BE2C (cell line): ENCODE results near the gene TBC1D9.

Experiments
- DNase-seq: peaks from one replicate; pipeline ENCODE4 v3.0.0-alpha.2; 2020
- H3K27me3 ChIP-seq: fragments of 250-450 bp; sonication (Bioruptor Pico); 2 replicates; pipeline ENCODE4 v1.5.1; 2020; ENCODE audit warnings: mild to moderate bottlenecking
- H3K36me3 ChIP-seq: fragments of 250-450 bp; sonication (Bioruptor Pico); 2 replicates; pipeline ENCODE4 v1.5.1; 2020; ENCODE audit warnings: mild to moderate bottlenecking
- H3K4me1 ChIP-seq: fragments of 250-450 bp; sonication (Bioruptor Pico); 2 replicates; pipeline ENCODE4 v1.5.1; 2020
- H3K4me3 ChIP-seq: 2 replicates; pipeline ENCODE4 v1.5.1; 2011; ENCODE audit warnings: low read depth, low read length
- H3K9me3 ChIP-seq: fragments of 250-450 bp; sonication (Bioruptor Pico); 2 replicates; pipeline ENCODE4 v1.5.1; 2020
- TF ChIP-seq, protein P1 (sequence below): IDR thresholded peaks from 2 replicates; pipeline ENCODE4 v1.5.1; 2012; ENCODE audit warnings: mild to moderate bottlenecking, low read depth, low read length

The TBC1D9 gene

DNA sequence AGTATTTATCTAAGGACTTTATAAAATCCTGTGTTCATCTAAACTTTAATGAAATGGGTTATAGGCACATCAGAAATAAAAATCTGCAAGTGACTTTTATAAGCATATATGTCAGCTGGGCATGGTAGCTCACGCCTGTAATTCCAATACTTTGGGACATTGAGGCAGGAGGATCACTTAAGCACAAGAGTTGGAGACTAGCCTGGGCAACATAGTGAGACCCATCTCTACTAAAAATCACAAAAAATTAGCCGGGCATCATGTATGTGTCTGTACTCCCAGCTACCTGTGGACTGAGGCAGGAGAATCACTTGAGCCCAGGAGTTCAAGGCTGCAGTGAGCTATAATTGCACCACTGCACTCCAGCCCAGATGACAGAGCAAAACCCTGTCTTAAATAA, 20.9 kb downstream of the TBC1D9 start:
- TF ChIP-seq, protein P1, sequence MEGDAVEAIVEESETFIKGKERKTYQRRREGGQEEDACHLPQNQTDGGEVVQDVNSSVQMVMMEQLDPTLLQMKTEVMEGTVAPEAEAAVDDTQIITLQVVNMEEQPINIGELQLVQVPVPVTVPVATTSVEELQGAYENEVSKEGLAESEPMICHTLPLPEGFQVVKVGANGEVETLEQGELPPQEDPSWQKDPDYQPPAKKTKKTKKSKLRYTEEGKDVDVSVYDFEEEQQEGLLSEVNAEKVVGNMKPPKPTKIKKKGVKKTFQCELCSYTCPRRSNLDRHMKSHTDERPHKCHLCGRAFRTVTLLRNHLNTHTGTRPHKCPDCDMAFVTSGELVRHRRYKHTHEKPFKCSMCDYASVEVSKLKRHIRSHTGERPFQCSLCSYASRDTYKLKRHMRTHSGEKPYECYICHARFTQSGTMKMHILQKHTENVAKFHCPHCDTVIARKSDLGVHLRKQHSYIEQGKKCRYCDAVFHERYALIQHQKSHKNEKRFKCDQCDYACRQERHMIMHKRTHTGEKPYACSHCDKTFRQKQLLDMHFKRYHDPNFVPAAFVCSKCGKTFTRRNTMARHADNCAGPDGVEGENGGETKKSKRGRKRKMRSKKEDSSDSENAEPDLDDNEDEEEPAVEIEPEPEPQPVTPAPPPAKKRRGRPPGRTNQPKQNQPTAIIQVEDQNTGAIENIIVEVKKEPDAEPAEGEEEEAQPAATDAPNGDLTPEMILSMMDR, result no peak
- H3K4me1 ChIP-seq, result peaks cover 8% of the 10 kb centered on the region

GRCh38 chr4:140732780-140733179, 23.4 kb downstream of the TBC1D9 start:
- Histone ChIP-seq H3K9me3 (no peaks in the 10 kb centered on the region), H3K36me3 (no peaks in the 10 kb centered on the region), H3K4me1 (peaks cover 8% of the 10 kb centered on the region), H3K4me3 (no peak overlapping the region), H3K27me3 (no peaks in the 10 kb centered on the region)
- TF ChIP-seq, protein P1, result no peak
- no peak for DNase-seq

More for the DNA sequence above, 20.9 kb downstream of the TBC1D9 start:
- no peak for DNase-seq
- Histone ChIP-seq H3K4me3 (no peak overlapping the region), H3K36me3 (no peaks in the 10 kb centered on the region), H3K27me3 (no peaks in the 10 kb centered on the region), H3K9me3 (no peaks in the 10 kb centered on the region)

DNA sequence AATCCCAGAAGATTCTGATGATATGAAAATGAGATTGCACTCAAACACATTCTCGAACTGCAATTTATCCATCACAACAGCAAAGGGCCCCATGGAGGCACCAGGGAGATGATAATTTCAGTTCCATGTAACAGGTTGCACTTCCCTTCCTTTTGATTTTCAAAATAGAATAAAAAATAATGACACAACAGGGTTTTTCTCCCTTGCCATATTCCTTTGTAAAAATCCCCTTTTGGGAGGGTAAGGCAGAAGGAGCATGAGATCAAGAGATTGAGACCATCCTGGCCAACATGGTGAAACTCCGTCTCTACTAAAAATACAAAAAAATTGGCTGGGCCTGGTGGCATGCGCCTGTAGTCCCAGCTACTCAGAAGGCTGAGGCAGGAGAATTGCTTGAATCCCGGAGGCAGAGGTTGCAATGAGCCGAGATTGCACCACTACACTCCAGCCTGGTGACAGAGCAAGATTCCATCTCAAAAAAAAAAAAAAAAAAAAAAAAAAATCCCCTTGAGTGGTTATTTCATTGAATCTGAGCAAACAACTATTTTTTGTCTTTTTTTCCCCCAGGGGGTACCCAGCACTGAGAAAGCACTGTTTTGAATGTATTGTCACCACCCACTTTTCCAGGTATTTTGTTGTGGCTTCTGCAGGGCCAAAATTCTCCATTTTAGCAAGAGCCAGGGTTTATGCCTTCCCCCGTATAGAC, 26.7 kb downstream of the TBC1D9 start:
- no peaks in the 10 kb centered on the region for H3K27me3 ChIP-seq
- H3K4me1 ChIP-seq, result peaks cover 5% of the 10 kb centered on the region
- no peak overlapping the region for H3K4me3 ChIP-seq
- H3K36me3 ChIP-seq, result no peaks in the 10 kb centered on the region
- TF ChIP-seq, protein P1, result no peak
- DNase-seq, result no peak
- H3K9me3 ChIP-seq, result no peaks in the 10 kb centered on the region

DNA sequence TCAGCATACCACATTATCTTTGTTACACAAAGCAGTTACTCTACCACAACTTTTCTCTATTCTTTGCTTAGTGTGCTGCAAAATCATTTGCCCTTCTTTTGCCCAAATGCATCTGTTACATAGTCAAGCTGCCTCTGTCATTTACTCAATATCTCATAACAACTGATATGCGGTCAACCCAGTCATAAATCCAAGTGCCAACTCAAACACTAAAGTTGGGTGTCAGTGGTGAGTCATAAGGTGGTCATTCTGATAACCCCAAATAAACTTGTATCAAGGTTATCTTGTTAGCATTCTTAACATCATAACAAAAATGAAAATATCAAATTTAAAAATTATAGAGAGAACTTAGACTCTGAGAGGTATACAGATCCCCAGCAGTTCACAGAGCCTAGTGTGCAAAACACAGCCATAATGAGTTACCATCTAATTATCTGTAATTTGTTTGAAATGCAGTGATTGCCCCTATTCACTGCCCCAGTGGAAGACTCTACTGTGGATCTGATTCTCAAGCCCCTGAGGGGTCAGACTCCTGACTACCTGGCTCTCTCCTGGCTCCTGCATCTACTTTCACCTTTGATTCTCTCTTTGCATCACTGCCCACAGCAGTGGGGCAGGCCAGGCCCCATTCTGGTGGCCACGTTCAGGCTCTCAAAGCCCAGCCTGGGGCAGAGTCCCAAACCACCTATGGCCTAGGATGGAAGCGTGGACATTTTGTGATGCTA, 29.2 kb downstream of the TBC1D9 start:
- H3K9me3 ChIP-seq, result no peaks in the 10 kb centered on the region
- no peak overlapping the region for H3K4me3 ChIP-seq
- H3K4me1 ChIP-seq, result peaks cover 5% of the 10 kb centered on the region
- TF ChIP-seq, protein P1, result no peak
- no peaks in the 10 kb centered on the region for H3K27me3 ChIP-seq
- H3K36me3 ChIP-seq, result no peaks in the 10 kb centered on the region
- no peak for DNase-seq

DNA sequence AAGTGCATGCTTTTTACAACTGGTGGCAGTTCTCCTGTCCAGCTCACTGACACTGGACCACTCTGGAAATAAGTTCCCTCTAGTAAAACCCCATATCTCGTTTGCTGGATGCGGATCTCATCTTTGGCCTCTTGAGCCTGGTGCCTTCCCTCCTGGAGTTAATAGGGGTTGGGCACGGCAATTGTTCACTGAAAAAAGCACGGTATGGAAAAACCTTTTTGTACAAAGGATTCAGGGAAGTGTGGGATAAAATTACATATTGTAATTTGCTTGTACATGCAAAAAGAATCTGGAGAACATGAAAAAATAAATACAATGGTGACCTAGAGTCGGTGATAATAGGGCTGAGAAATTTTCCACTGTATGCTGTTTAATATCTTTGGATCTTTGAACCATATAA, 30.6 kb downstream of the TBC1D9 start:
- H3K4me1 ChIP-seq, result peaks cover 5% of the 10 kb centered on the region
- TF ChIP-seq, protein P1, result no peak
- no peak overlapping the region for H3K4me3 ChIP-seq

DNA sequence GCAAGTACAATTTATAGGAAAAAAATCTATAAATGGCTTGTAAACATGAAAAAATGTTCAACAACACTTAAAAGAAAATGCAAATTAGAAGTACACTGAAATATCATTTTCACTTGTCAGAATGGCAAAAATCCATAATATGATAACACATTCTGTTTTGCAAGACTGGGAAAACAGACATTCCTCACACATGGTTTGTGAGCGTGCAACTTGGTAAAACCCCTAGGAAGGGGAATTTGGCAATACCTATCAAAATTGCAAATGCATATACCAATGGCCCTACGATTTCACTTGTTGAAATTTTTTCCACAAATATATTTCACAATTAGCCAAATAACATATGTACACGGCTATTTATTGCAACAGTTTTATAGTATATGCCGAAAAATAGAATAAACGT, 31.4 kb downstream of the TBC1D9 start:
- H3K4me3 ChIP-seq, result no peak overlapping the region
- no peaks in the 10 kb centered on the region for H3K36me3 ChIP-seq
- TF ChIP-seq, protein P1, result no peak
- H3K27me3 ChIP-seq, result no peaks in the 10 kb centered on the region
- H3K9me3 ChIP-seq, result no peaks in the 10 kb centered on the region
- H3K4me1 ChIP-seq, result peaks cover 5% of the 10 kb centered on the region
- no peak for DNase-seq

More for the DNA sequence above, 30.6 kb downstream of the TBC1D9 start:
- DNase-seq, result no peak
- H3K9me3 ChIP-seq, result no peaks in the 10 kb centered on the region
- no peaks in the 10 kb centered on the region for H3K36me3 ChIP-seq
- no peaks in the 10 kb centered on the region for H3K27me3 ChIP-seq
